IPS-NIHi7 (cell line): ENCODE data around the gene OXNAD1.
A peak's percentile ranks its signal among the peaks of the same experiment; 100 is the strongest.

Experiments
- DNase-seq: peaks from one replicate; pipeline ENCODE4 v3.0.0; 2012; ENCODE audit warnings: mixed read lengths; ENCODE audit errors: extremely low spot score

The OXNAD1 gene

GRCh38 chr3:16247282-16248061, 17.5 kb upstream of the OXNAD1 start:
- DNase-seq, result peak; percentile 85

- DNase-seq, result no peak
Observed at GRCh38 chr3:16248556-16248955, 16.5 kb upstream of the OXNAD1 start.

GRCh38 chr3:16249336-16249735, 15.7 kb upstream of the OXNAD1 start:
- peak; percentile 64 for DNase-seq

- no peak for DNase-seq
Observed at GRCh38 chr3:16249886-16250285, 15.1 kb upstream of the OXNAD1 start.

GRCh38 chr3:16251316-16252085, 13.5 kb upstream of the OXNAD1 start:
- no peak for DNase-seq

GRCh38 chr3:16252243-16252978, 12.6 kb upstream of the OXNAD1 start:
- DNase-seq, result no peak

GRCh38 chr3:16252988-16253387, 12.0 kb upstream of the OXNAD1 start:
- no peak for DNase-seq

- no peak for DNase-seq
Observed at GRCh38 chr3:16253601-16254000, 11.4 kb upstream of the OXNAD1 start.

- DNase-seq, result no peak
Observed at GRCh38 chr3:16254916-16255315, 10.1 kb upstream of the OXNAD1 start.

GRCh38 chr3:16255326-16255725, 9.7 kb upstream of the OXNAD1 start:
- no peak for DNase-seq

GRCh38 chr3:16255726-16256125, 9.3 kb upstream of the OXNAD1 start:
- no peak for DNase-seq

- no peak for DNase-seq
Observed at GRCh38 chr3:16257309-16257708, 7.7 kb upstream of the OXNAD1 start.

GRCh38 chr3:16258177-16258576, 6.8 kb upstream of the OXNAD1 start:
- no peak for DNase-seq

GRCh38 chr3:16258866-16259265, 6.1 kb upstream of the OXNAD1 start:
- no peak for DNase-seq

- DNase-seq, result no peak
Observed at GRCh38 chr3:16260046-16260445, 5.0 kb upstream of the OXNAD1 start.

GRCh38 chr3:16262174-16262573, 2.8 kb upstream of the OXNAD1 start:
- DNase-seq, result no peak

GRCh38 chr3:16264174-16264707, 771 bp upstream of the OXNAD1 start:
- DNase-seq, result no peak

- no peak for DNase-seq
Observed at GRCh38 chr3:16265455-16265786, 409 bp downstream of the OXNAD1 start.

- no peak for DNase-seq
Observed at GRCh38 chr3:16266714-16267113, 1.7 kb downstream of the OXNAD1 start.

- DNase-seq, result no peak
Observed at GRCh38 chr3:16270855-16271254, 5.8 kb downstream of the OXNAD1 start.

- DNase-seq, result no peak
Observed at GRCh38 chr3:16272588-16272987, 7.6 kb downstream of the OXNAD1 start.

- no peak for DNase-seq
Observed at GRCh38 chr3:16273867-16274266, 8.9 kb downstream of the OXNAD1 start.
